GM18951 (cell line): ENCODE measurements around the gene UBTF.
A peak's percentile ranks its signal among the peaks of the same experiment; 100 is the strongest.

Experiments
- POLR2A ChIP-seq: IDR thresholded peaks from 4 replicates; pipeline ENCODE4 v1.6.1; 2011; ENCODE audit warnings: mild to moderate bottlenecking; ENCODE audit not compliant: insufficient read length, insufficient read depth; ENCODE audit errors: extremely low read depth
- in situ Hi-C: fragments of 300-500 bp; cut with MboI; formaldehyde crosslinking; loops from one replicate; pipeline ENCODE4 v1.12.0; 2022; ENCODE audit warnings: low sequenced_read_pairs, mixed read lengths, inconsistent platforms; ENCODE audit not compliant: unreplicated experiment

The UBTF gene

GRCh38 chr17:44205962-44206824 is 13.3 kb downstream of the UBTF start:
- no peak for TF ChIP-seq POLR2A
- in situ Hi-C loops, result loop anchor here (25.0 kb wide), 1 partner anchor 306 kb away; the partner anchor contains the start of gene GPATCH8

- TF ChIP-seq POLR2A, result no peak
- in situ Hi-C loops, result loop anchor here (5.0 to 25.0 kb wide), 2 partner anchors 123 to 308 kb away; partner anchors contain the start of gene GPATCH8
These were observed 15.0 kb downstream of the UBTF start for GRCh38 chr17:44204441-44204882.

- in situ Hi-C loops, result loop anchor here (5.0 to 25.0 kb wide), 2 partner anchors 123 to 308 kb away; partner anchors contain the start of gene GPATCH8
- no peak for TF ChIP-seq POLR2A
These were observed 15.6 kb downstream of the UBTF start for GRCh38 chr17:44203731-44204440.

- TF ChIP-seq POLR2A, result no peak
- in situ Hi-C loops, result loop anchor here (5.0 to 25.0 kb wide), 2 partner anchors 125 to 310 kb away; partner anchors contain the start of gene GPATCH8
These were observed 16.7 kb downstream of the UBTF start for GRCh38 chr17:44202756-44203155.

- TF ChIP-seq POLR2A, result peak; percentile 64
- in situ Hi-C loops, result loop anchor here (5.0 to 25.0 kb wide), 2 partner anchors 127 to 312 kb away; partner anchors contain the start of gene GPATCH8
These were observed 18.9 kb downstream of the UBTF start for GRCh38 chr17:44200478-44201155.

- in situ Hi-C loops, result loop anchor here (5.0 to 25.0 kb wide), 2 partner anchors 127 to 312 kb away; partner anchors contain the start of gene GPATCH8
- TF ChIP-seq POLR2A, result peak; percentile 20
These were observed 19.7 kb downstream of the UBTF start, which contains the start of gene ATXN7L3 for GRCh38 chr17:44199553-44200477. Gene ATXN7L3, minus strand, starts transcription at chr17:44199884. Its CDS starts 1,814 bp downstream, at chr17:44198070.

- peak; percentile 44 for TF ChIP-seq POLR2A
- in situ Hi-C loops, result no loop called here
These were observed 20.5 kb downstream of the UBTF start for GRCh38 chr17:44198721-44199552.

- in situ Hi-C loops, result no loop called here
- TF ChIP-seq POLR2A, result peak; percentile 53
These were observed 21.3 kb downstream of the UBTF start for GRCh38 chr17:44197980-44198720.

GRCh38 chr17:44197107-44197506 is 22.4 kb downstream of the UBTF start:
- in situ Hi-C loops, result no loop called here
- no peak for TF ChIP-seq POLR2A

- TF ChIP-seq POLR2A, result no peak
- in situ Hi-C loops, result no loop called here
These were observed 26.0 kb downstream of the UBTF start for GRCh38 chr17:44193326-44194084.

- in situ Hi-C loops, result no loop called here
- TF ChIP-seq POLR2A, result peak; percentile 14
These were observed 26.7 kb downstream of the UBTF start for GRCh38 chr17:44192750-44193149.
